CD4-positive, CD25-positive, alpha-beta regulatory T cell (primary cell): Measurements from ENCODE around the gene TPM1. TPM values are rescaled to one million over a fixed set of nuclear protein-coding genes. Genes with fewer than 3 reads are reported as not detected.

Experiments used
- ATAC-seq, 2 donors: fragments of 150-1000 bp; cut with Tn5 transposase; one replicate each; pipeline ENCODE4 v1.10.0; 2021; ENCODE audit warnings: low read depth in 2 of 2, moderate number of reproducible peaks in 2 of 2, moderate library complexity in 1 of 2
- DNase-seq, 3 donors: peaks; one replicate each; pipeline versions ENCODE4 v3.0.0 to v3.0.0-alpha.2; 2012 to 2022; ENCODE audit warnings: mixed read lengths in 1 of 3
- H3K27ac ChIP-seq: one replicate; pipeline ENCODE4 v1.7.0; 2013; ENCODE audit warnings: mild to moderate bottlenecking, low read length; ENCODE audit not compliant: insufficient read depth, poor library complexity, severe bottlenecking
- H3K27me3 ChIP-seq: one replicate; pipeline ENCODE4 v1.7.0; 2013; ENCODE audit warnings: low read length; ENCODE audit not compliant: control insufficient read depth, insufficient read depth
- H3K36me3 ChIP-seq: one replicate; pipeline ENCODE4 v1.7.0; 2013; ENCODE audit warnings: mild to moderate bottlenecking, low read length, moderate library complexity; ENCODE audit not compliant: control insufficient read depth, insufficient read depth
- H3K4me1 ChIP-seq: 2 replicates; pipeline ENCODE4 v1.7.0; 2013; ENCODE audit warnings: mild to moderate bottlenecking, low read length; ENCODE audit not compliant: insufficient read depth, control insufficient read depth, poor library complexity, severe bottlenecking
- H3K4me3 ChIP-seq: one replicate; pipeline ENCODE4 v1.7.0; 2013; ENCODE audit warnings: low read depth, mild to moderate bottlenecking, low read length, moderate library complexity
- H3K9me3 ChIP-seq, 2 experiments: 1 replicate in 1 of 2; 2 replicates in 1 of 2; pipeline ENCODE4 v1.7.0; 2013; ENCODE audit warnings: low read length in 2 of 2, mild to moderate bottlenecking in 1 of 2, moderate library complexity in 1 of 2; ENCODE audit not compliant: control insufficient read depth in 2 of 2
- H3K27ac Mint-ChIP-seq, 3 donors: one replicate each; pipeline ENCODE4 v1.8.0; 2020 to 2022; ENCODE audit warnings: mild to moderate bottlenecking in 3 of 3, mixed read lengths in 3 of 3, moderate library complexity in 2 of 3
- H3K27me3 Mint-ChIP-seq: one replicate; pipeline ENCODE4 v1.8.0; 2022; ENCODE audit warnings: mild to moderate bottlenecking, mixed read lengths
- H3K36me3 Mint-ChIP-seq: one replicate; pipeline ENCODE4 v1.8.0; 2020; ENCODE audit warnings: mixed read lengths
- H3K4me1 Mint-ChIP-seq, 4 donors: one replicate each; pipeline ENCODE4 v1.8.0; 2020 to 2022; ENCODE audit warnings: mixed read lengths in 4 of 4, mild to moderate bottlenecking in 1 of 4
- H3K4me3 Mint-ChIP-seq, 4 donors: one replicate each; pipeline ENCODE4 v1.8.0; 2020 to 2022; ENCODE audit warnings: mild to moderate bottlenecking in 4 of 4, mixed read lengths in 4 of 4, moderate library complexity in 3 of 4
- H3K9me3 Mint-ChIP-seq, 7 donors: one replicate each; pipeline ENCODE4 v1.8.0; 2020 to 2022; ENCODE audit warnings: mixed read lengths in 7 of 7, mild to moderate bottlenecking in 3 of 7, moderate library complexity in 2 of 7
- polyA plus RNA-seq, 4 donors: library from polyadenylated mRNA; unstranded; fragments of 300-500 nt; fragmentation: Illumina TruSeq; gene quantifications; one replicate each; pipeline ENCODE4 v1.2.3, GENCODE V29; 2021
- total RNA-seq: library from RNA; stranded (reverse); gene quantifications from one replicate; pipeline ENCODE4 v1.2.3, GENCODE V29; 2022

TPM1 gene
- total and polyA plus RNA-seq, 5 donors from 2014 or later, result 7.2 to 12.1 (median 11.0) TPM

- no peaks in the 10 kb centered on the region for H3K9me3 ChIP-seq
- Mint-ChIP-seq H3K27ac (no peak overlapping the region), H3K36me3 (no peaks in the 10 kb centered on the region), H3K9me3 (peaks cover 0 to 2% (median 0%) of the 10 kb centered on the region in 7 donors), H3K4me3 (no peak overlapping the region), H3K4me1 (peaks cover 0 to 11% (median 2%) of the 10 kb centered on the region in 4 donors), H3K27me3 (peaks cover 76% of the 10 kb centered on the region)
- no peak overlapping the region for H3K27ac ChIP-seq
- peaks cover 20% of the 10 kb centered on the region for H3K4me1 ChIP-seq
- peaks cover 31% of the 10 kb centered on the region for H3K27me3 ChIP-seq
- no peak overlapping the region for H3K4me3 ChIP-seq
- ATAC-seq (no peak), DNase-seq (no peak)
- H3K36me3 ChIP-seq, result no peaks in the 10 kb centered on the region
These were observed 3.4 kb upstream of the TPM1 start for GRCh38 chr15:63038926-63039673.

GRCh38 chr15:63039811-63040210, 2.7 kb upstream of the TPM1 start:
- H3K4me3 Mint-ChIP-seq, result no peak overlapping the region
- no peak overlapping the region for H3K27ac Mint-ChIP-seq
- peaks cover 0 to 2% (median 0%) of the 10 kb centered on the region in 7 donors for H3K9me3 Mint-ChIP-seq
- H3K36me3 Mint-ChIP-seq, result no peaks in the 10 kb centered on the region
- no peaks in the 10 kb centered on the region for H3K36me3 ChIP-seq
- ATAC-seq, result no peak
- peaks cover 0 to 12% (median 2%) of the 10 kb centered on the region in 4 donors for H3K4me1 Mint-ChIP-seq
- H3K9me3 ChIP-seq, result no peaks in the 10 kb centered on the region
- peaks cover 20% of the 10 kb centered on the region for H3K4me1 ChIP-seq
- H3K4me3 ChIP-seq, result no peak overlapping the region
- H3K27me3 ChIP-seq, result peaks cover 33% of the 10 kb centered on the region
- peaks cover 78% of the 10 kb centered on the region for H3K27me3 Mint-ChIP-seq
- no peak for DNase-seq
- H3K27ac ChIP-seq, result no peak overlapping the region

- H3K4me1 Mint-ChIP-seq, result peaks cover 0 to 12% (median 2%) of the 10 kb centered on the region in 4 donors
- peaks cover 38% of the 10 kb centered on the region for H3K27me3 ChIP-seq
- no peaks in the 10 kb centered on the region for H3K36me3 ChIP-seq
- no peak overlapping the region for H3K4me3 ChIP-seq
- no peaks in the 10 kb centered on the region for H3K36me3 Mint-ChIP-seq
- peaks cover 20% of the 10 kb centered on the region for H3K4me1 ChIP-seq
- H3K9me3 Mint-ChIP-seq, result peaks cover 0 to 2% (median 0%) of the 10 kb centered on the region in 7 donors
- H3K27ac Mint-ChIP-seq, result peak overlapping the region in 1 of 3 donors; percentile 50
- DNase-seq (no peak), ATAC-seq (no peak)
- H3K27ac ChIP-seq, result no peak overlapping the region
- no peak overlapping the region for H3K4me3 Mint-ChIP-seq
- peaks cover 78% of the 10 kb centered on the region for H3K27me3 Mint-ChIP-seq
- H3K9me3 ChIP-seq, result no peaks in the 10 kb centered on the region
These were observed 2.0 kb upstream of the TPM1 start for GRCh38 chr15:63040509-63040908.

- no peak overlapping the region for H3K4me3 Mint-ChIP-seq
- Histone ChIP-seq H3K4me3 (no peak overlapping the region), H3K4me1 (peaks cover 20% of the 10 kb centered on the region), H3K36me3 (no peaks in the 10 kb centered on the region), H3K27ac (no peak overlapping the region), H3K9me3 (no peaks in the 10 kb centered on the region), H3K27me3 (peaks cover 43% of the 10 kb centered on the region)
- DNase-seq (no peak), ATAC-seq (no peak)
- no peak overlapping the region for H3K27ac Mint-ChIP-seq
- H3K36me3 Mint-ChIP-seq, result no peaks in the 10 kb centered on the region
- H3K9me3 Mint-ChIP-seq, result peaks cover 0 to 2% (median 0%) of the 10 kb centered on the region in 7 donors
- H3K4me1 Mint-ChIP-seq, result peaks cover 0 to 12% (median 2%) of the 10 kb centered on the region in 4 donors
- peaks cover 80% of the 10 kb centered on the region for H3K27me3 Mint-ChIP-seq
These were observed 1.6 kb upstream of the TPM1 start for GRCh38 chr15:63040954-63041353.

GRCh38 chr15:63041402-63041973, 1.1 kb upstream of the TPM1 start:
- Mint-ChIP-seq H3K36me3 (no peaks in the 10 kb centered on the region), H3K4me3 (peak overlapping the region in 2 of 4 donors; percentile 26 to 52), H3K27ac (no peak overlapping the region), H3K4me1 (peaks cover 0 to 12% (median 2%) of the 10 kb centered on the region in 4 donors), H3K27me3 (peaks cover 80% of the 10 kb centered on the region), H3K9me3 (peaks cover 0 to 2% (median 0%) of the 10 kb centered on the region in 7 donors)
- peaks cover 20% of the 10 kb centered on the region for H3K4me1 ChIP-seq
- ATAC-seq (no peak), DNase-seq (no peak)
- no peaks in the 10 kb centered on the region for H3K36me3 ChIP-seq
- H3K4me3 ChIP-seq, result no peak overlapping the region
- no peak overlapping the region for H3K27ac ChIP-seq
- peaks cover 48% of the 10 kb centered on the region for H3K27me3 ChIP-seq
- no peaks in the 10 kb centered on the region for H3K9me3 ChIP-seq

- Mint-ChIP-seq H3K36me3 (no peaks in the 10 kb centered on the region), H3K4me1 (peaks cover 0 to 19% (median 6%) of the 10 kb centered on the region in 4 donors), H3K27me3 (peaks cover 90% of the 10 kb centered on the region), H3K4me3 (peak overlapping the region in 2 of 4 donors; percentile 46 to 74), H3K9me3 (peaks cover 0 to 2% (median 0%) of the 10 kb centered on the region in 7 donors), H3K27ac (peak overlapping the region in 1 of 3 donors; percentile 69)
- Histone ChIP-seq H3K27me3 (peaks cover 55% of the 10 kb centered on the region), H3K4me3 (no peak overlapping the region), H3K9me3 (no peaks in the 10 kb centered on the region), H3K36me3 (no peaks in the 10 kb centered on the region), H3K4me1 (peaks cover 26% of the 10 kb centered on the region), H3K27ac (no peak overlapping the region)
- DNase-seq, result no peak
- ATAC-seq, result no peak
These were observed 359 bp downstream of the TPM1 start for GRCh38 chr15:63042877-63043334.

GRCh38 chr15:63043335-63044076, 959 bp downstream of the TPM1 start:
- H3K36me3 ChIP-seq, result no peaks in the 10 kb centered on the region
- no peak overlapping the region for H3K27ac ChIP-seq
- Mint-ChIP-seq H3K36me3 (no peaks in the 10 kb centered on the region), H3K9me3 (peaks cover 0 to 2% (median 0%) of the 10 kb centered on the region in 7 donors), H3K27ac (peak overlapping the region in 1 of 3 donors; percentile 69), H3K4me3 (peak overlapping the region in 3 of 4 donors; percentile 40 to 74 (median 46)), H3K4me1 (peaks cover 0 to 20% (median 6%) of the 10 kb centered on the region in 4 donors), H3K27me3 (peaks cover 89% of the 10 kb centered on the region)
- H3K4me3 ChIP-seq, result no peak overlapping the region
- peak in 1 of 3 donors; percentile 16 for DNase-seq
- no peaks in the 10 kb centered on the region for H3K9me3 ChIP-seq
- peaks cover 28% of the 10 kb centered on the region for H3K4me1 ChIP-seq
- peaks cover 55% of the 10 kb centered on the region for H3K27me3 ChIP-seq
- no peak for ATAC-seq
